CD4-positive, alpha-beta T cell treated with Interleukin-10 for 1 hour (primary cell): ENCODE measurements around the gene RFC1.
"Not testable (repeated sequence)": the region's sequence is repeated elsewhere in the genome, so short reads cannot be mapped to it uniquely, and the experiment has no call there.

Source experiments
- DNase-seq: peaks from one replicate; pipeline ENCODE4 v3.0.0-alpha.2; 2020

RFC1 gene, protein sequence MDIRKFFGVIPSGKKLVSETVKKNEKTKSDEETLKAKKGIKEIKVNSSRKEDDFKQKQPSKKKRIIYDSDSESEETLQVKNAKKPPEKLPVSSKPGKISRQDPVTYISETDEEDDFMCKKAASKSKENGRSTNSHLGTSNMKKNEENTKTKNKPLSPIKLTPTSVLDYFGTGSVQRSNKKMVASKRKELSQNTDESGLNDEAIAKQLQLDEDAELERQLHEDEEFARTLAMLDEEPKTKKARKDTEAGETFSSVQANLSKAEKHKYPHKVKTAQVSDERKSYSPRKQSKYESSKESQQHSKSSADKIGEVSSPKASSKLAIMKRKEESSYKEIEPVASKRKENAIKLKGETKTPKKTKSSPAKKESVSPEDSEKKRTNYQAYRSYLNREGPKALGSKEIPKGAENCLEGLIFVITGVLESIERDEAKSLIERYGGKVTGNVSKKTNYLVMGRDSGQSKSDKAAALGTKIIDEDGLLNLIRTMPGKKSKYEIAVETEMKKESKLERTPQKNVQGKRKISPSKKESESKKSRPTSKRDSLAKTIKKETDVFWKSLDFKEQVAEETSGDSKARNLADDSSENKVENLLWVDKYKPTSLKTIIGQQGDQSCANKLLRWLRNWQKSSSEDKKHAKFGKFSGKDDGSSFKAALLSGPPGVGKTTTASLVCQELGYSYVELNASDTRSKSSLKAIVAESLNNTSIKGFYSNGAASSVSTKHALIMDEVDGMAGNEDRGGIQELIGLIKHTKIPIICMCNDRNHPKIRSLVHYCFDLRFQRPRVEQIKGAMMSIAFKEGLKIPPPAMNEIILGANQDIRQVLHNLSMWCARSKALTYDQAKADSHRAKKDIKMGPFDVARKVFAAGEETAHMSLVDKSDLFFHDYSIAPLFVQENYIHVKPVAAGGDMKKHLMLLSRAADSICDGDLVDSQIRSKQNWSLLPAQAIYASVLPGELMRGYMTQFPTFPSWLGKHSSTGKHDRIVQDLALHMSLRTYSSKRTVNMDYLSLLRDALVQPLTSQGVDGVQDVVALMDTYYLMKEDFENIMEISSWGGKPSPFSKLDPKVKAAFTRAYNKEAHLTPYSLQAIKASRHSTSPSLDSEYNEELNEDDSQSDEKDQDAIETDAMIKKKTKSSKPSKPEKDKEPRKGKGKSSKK

DNA sequence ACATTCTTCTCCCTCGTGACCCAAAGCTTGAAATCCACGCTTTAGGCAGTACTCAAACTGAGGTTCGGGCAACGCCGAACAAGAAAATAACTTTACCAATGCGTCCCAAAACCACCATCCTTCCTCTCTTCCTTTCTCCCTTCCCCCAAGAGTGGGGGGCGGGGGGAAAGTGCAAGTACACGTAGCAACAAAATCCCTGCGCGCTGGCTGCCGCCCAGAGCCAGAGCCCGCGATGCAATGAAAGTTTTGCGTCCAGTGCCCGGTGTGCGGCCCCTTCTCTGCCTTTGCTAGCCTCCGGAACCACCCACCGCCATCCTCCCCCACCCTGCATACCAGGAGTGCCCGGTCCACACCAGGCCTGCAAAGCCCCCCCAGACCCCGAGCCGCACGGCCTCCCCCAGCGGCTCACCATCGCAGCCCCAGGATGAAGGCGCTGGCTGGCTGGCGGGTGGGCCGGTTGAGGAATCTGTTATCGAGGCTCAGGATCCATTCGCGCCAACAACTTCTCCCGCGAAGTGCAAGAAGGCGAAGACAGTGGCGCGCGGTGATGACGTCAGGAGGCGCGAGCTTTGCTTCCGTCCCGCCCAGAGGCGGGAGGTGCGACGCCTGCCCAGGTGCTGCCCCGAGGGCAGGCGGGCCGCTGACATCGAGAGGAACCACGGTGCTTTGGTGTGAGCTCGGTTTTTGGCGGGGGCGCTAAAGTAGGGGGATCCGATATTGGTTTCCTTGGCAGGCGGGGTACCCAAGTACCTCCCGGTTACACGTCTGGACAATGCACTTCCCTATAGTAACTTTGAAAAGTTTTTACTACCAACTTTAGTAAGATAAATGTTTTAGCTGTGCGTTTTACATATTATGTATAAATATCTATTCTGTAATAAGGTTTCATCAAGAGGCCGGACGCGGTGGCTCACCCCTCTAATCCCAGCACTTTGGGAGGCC, at the start of gene RFC1:
RFC1 (minus strand) TSS at position 533 of the 942 bp plus-strand sequence; CDS start at position 412, 121 bp downstream.
- peak; percentile 91 for DNase-seq

DNA sequence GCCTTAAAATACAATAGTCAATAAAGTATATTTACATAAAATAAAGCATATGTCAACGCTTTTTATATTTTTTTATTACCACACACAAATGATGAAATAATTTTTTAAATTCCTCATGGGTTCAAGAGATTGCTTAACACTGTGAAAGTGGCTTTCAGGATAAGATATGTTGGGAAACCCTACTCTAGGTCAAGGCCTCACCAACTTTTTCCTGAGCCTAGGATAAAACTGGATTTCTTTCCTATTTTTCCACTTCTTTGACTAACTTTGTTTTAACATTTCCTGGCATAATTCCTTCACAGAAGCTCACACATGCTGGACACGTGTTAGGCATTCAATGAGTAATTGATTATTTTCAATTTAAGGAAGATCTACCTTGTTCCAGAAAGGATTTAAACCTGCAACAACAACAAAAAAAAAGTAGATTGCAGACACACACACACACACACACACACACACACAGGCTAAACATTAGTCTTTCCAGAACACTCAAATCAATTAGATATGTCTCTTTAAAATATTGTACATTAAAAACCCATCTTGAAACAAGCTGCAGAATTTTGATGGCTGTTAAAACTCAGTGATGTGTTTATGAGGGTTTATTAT, 49.6 kb upstream of the RFC1 start:
- DNase-seq = no peak

DNA sequence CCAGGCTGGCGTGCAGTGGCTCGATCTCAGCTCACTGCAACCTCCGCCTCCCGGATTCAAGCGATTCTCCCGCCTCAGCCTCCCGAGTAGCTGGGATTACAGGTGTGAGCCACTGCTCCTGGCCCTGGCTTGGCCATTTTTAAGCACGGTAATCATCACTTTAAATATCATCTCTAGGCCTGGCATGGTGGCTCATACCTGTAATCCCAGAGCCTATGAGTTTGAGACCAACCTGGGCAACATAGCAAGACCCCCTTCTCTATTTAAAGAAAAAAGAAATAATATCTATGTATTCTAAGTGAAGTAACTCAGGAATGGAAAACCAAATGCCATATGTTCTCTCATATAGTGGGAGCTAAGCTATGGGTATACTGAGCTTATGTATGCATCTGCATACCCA, 45.4 kb upstream of the RFC1 start:
- DNase-seq = not testable (repeated sequence)

DNA sequence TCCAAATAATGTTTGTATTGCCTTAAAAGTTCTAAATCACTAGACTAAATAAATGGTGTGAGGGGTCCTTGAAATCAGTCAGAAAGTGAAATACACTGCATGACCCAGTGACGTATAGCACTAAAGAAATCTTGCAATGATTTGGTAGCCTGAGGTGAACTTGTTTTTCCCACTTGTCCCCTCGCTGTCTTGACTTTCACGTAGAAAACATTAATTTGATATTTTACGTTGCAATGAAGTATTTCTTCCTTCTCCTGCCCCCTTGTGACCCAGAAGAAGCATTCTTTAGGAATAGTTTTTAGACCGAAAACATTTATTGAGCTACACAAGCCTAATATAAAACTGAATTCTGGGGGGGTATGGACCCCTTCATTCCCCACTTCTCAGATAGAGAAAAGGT, 44.3 kb upstream of the RFC1 start:
- DNase-seq = peak; percentile 7

DNA sequence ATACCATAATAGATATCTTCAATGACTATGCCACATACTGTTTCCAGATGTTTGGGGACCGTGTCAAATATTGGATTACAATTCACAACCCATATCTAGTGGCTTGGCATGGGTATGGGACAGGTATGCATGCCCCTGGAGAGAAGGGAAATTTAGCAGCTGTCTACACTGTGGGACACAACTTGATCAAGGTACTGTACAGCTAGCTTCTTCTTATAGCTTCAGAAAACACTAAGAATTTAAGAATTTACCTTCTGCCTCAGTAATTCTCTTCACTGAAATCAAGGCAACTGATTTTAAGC, 41.4 kb upstream of the RFC1 start:
- no peak for DNase-seq

DNA sequence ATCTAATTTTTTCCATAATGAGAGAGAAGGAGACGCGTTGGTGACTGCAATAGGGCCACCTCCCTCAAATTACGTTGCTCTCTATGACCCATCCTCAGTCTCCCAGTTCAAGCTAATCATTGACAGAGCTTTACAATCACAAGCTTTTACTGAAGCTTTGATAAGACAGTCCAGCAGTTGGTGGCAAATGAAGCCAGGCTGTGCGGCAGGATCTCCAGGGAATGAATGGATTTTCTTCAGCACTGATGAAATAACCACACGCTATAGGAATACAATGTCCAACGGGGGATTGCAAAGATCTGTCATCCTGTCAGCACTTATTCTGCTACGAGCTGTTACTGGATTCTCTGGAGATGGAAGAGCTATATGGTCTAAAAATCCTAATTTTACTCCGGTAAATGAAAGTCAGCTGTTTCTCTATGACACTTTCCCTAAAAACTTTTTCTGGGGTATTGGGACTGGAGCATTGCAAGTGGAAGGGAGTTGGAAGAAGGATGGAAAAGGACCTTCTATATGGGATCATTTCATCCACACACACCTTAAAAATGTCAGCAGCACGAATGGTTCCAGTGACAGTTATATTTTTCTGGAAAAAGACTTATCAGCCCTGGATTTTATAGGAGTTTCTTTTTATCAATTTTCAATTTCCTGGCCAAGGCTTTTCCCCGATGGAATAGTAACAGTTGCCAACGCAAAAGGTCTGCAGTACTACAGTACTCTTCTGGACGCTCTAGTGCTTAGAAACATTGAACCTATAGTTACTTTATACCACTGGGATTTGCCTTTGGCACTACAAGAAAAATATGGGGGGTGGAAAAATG, 40.8 kb upstream of the RFC1 start, which contains the start of gene KLB:
KLB (plus strand) TSS at position 168 of the 821 bp plus-strand sequence; CDS start at position 188, 20 bp downstream.
- no peak for DNase-seq

DNA sequence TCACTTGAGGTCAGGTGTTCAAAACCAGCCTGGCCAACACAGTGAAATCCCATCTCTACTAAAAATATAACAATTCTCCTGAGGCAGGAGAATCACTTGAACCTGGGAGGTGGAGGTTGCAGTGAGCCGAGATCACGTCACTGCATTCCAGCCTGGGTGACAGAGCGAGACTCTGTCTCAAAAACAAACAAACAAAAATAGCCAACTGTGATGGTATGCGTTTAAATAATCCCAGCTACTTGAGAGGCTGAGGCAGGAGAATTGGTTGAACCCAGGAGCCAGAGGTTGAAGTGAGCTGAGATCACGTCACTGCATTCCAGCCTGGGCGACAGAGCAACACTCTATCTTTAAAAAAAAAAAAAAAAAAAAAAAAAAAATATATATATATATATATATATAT, 35.5 kb upstream of the RFC1 start:
- not testable (repeated sequence) for DNase-seq

DNA sequence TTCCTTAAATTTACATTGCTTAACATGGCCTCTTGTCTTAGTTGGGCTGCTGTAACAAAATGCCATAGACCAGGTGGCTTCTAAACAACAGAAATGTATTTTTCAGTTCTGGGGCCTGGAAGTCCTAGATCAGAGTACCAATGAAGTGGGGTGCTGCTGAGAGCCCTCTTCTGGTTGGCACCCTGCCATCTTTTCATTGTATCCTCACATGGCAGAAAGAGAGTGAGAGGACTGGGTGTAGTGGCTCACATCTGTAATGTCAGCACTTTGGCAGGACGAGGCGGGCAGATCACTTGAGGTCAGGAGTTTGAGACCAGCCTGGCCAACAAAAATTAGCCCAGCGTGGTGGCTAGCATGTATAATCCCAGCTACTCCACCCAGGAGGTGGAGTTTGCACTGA, 28.5 kb upstream of the RFC1 start:
- DNase-seq = no peak

DNA sequence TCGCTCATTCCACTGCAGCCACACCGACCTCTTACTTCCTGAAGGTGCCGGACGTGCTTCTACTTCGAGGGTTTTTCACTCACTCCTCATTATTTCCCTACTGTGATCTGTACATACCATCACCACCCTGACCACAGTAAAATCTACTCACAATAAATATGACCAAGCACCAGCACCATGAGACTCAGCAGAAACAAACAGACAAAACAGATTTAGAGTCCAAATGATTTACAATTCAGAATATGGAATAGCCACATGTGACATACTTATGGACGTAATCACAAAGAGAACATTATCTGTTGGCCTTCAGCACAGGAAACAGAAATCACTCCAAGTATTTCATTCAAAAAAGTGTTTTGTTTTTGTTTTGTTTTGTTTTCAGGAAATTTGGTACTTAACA, 24.4 kb upstream of the RFC1 start:
- DNase-seq = no peak

DNA sequence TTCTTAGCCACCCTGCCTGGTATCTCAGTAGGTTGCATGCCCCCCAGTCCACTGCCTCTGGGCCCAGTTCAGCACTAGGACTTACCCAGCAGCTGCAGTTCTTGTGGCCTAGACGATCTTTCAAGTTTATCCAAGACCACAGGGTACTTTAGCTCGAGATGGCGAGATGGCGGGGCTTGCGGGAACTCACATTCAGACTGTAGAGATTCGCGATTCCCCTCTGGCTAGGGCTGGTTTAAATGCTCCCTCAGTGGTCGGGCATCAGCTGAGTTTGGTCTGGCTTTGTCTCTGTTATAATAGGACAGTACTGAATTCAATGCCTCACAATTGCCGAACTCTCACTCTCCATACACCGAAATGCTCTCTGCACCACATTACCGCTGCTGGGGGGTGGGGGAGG, 18.4 kb upstream of the RFC1 start:
- no peak for DNase-seq

DNA sequence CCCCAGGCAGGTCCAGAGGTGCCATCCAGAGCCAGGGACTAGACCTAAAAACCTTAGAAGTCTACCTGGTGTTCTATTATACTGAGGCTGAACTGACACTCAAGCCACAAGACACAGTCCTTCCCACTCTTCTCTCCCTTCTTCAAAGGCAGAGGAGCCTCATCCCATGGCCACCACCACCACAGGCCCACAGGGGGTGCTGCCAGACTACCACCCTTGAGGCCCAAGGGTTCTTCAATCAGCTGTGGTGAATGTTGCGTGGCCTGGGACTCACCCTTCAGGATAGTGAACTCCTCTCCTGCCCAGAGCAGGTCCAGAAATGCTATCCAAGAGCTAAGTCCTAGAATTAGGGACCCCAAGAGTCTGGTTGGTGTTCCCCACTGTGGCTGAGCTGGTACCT, 17.5 kb upstream of the RFC1 start:
- DNase-seq = no peak

DNA sequence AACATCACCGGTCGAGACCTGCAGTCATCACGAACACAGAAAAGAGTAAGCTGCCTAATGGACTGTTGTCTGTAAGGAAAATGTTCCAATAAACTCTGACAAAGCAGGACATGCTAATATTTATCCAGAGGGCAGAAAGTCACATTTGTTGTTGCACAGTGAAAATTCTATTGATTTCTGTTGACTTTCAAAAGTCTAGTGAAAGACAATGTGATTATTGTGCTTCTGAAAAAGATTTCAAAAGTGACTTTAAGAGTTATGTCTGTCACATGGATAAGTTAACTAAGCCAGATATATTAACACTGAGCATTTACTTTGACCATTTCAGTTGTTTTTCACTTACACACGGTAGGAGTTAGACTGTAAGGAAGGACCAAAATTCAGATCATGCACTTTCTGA, 9.3 kb upstream of the RFC1 start:
- no peak for DNase-seq

DNA sequence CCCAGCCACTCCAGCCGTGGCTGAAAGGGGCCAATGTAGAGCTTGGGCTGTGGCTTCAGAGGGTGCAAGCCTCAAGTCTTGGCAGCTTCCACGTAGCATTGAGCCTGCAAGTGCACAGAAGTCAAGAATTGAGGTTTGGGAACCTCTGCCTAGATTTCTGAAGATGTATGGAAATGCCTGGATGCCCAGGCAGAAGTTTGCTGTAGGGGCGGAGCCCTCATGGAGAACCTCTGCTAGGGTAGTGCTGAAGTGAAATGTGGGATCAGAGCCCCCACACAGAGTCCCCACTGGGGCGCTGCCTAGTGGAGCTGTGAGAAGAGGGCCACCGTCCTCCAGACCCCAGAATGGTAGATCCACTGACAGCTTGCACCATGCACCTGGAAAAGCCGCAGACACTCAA, 5.0 kb upstream of the RFC1 start:
- DNase-seq = not testable (repeated sequence)

DNA sequence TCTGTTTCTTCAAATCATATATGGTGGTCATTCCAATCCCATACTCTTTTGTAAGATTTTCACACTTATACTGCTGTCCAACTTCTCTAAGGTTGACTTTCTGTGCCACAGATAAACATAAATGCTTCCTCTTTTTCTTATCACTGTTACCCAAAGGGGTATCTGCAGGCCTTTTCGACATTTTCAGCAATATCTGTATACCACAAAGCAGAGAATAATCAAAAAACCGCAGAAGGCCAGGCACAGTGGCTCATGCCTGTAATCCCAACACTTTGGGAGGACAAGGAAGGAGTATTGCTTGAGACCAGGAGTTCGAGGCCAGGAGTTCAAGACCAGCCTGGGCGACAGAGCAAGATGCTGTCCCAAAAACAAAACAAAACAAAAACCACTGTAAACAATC, 3.1 kb upstream of the RFC1 start:
- DNase-seq = no peak

DNA sequence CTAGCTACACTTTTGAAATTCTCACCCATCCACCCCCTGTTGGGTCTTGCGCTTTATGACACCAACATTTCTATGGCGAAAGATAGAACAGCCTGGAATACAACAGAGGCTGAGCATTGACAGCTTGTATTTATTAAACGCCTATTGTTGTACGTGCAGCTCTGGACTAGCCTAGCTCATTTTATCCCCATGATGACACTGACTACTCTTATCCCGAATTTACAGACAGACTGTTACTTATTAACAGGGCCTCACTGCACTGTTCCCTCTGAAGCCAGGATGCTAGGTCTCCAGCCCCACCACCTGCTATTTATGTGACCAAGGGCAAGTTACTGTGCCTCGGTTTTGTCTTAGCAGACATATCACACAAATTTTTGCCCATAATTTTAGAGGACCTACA, 1.0 kb upstream of the RFC1 start:
- DNase-seq = no peak

DNA sequence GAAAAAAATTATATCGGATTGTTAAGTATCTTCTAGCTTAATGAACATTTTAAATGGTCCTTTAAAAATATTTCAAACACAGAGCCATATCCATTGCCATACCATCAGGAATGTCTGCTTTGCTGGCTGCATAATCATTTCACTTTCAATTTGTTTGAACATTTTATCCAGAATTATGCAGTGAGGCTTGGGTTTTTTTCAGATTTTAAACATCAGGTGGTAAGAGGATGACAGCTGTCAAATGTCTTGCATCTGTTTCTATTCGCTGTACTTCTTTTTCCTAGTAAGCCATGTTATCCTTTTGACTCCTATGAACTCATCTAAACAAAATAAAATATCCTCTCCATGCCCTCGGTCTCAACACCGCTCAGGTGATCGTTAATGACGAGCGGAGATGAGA, 802 bp downstream of the RFC1 start:
- DNase-seq = no peak

DNA sequence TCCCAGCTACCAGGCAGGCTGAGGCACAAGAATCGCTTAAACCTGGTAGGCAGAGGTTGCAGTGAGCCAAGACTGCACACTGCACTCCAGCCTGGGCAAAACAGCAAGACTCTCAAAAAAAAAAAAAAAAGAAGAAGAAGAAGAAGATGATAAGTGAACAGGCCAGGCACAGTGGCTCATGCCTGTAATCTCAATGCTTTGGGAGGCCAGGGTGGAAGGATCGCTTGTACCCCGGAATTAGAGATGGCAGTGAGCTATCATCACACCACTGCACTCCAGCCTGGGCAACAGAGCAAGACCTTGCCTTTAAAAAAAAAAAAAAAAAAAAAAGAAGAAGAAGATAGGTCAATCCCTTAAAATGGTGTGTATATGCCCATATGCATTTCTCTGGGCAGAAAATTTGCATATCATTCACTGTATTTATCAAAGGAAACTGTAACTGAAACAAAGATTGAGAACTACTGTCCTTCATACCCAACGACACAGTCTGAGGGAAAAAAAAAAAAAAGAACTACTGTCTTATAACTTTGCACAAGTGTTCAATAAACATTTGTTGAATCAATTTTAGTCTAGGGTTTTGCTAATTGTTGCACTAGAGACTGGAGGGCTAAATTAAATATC, 2.3 kb downstream of the RFC1 start:
- DNase-seq = no peak

DNA sequence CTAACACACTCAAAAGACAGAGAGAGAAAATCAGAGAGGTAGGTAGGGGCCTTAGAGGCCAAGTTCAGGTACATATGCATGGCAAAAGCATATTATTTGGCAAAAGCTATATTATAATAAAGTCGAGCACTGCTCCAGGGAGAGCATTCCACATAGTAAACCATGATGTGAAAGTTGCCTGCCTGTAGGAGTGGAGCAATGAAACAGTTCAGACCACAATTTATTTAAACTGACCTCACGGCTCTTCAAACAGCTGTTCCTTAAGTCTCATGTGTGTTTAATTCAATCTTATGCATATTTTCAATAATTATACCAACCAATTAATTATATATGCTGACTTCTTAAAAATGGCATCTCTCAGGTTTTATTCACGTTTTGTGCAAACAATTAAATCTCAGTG, 3.3 kb downstream of the RFC1 start:
- DNase-seq = no peak

DNA sequence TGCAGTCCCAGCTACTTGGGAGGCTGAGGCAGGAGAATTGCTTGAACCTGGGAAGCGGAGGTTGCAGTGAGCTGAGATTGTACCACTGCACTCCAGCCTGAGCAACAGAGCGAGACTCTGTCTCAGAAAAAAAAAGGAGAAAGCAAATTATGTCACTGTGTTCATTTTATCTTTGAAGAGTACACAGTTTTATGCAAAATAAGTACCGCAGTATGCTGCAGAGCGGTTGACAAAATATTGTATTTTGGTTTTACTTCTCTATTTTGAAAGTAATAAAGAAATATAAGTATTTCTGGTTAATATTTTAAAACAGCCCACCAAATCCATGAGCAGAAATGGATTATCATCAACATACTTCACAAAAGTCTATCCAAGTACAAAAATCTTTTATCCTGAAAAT, 5.6 kb downstream of the RFC1 start:
- not testable (repeated sequence) for DNase-seq

DNA sequence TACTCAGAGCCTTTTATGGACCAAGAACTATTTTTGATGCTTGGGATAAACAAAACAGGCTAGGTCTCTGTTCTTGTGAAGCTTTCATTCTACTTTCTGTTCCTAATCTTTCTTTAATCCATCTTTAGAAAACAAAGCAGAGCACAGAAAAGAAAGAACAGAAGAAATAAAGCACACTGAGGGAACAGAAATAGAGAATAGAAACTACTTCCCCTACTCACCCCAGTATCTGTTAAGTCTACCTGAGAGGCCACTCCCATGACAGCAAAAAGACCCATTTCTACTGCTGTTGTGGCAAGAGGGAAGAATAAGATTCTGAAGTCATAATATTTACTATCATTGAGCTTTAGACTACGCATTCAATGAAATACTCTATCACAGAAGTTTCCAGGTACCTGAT, 9.2 kb downstream of the RFC1 start:
- DNase-seq = no peak

DNA sequence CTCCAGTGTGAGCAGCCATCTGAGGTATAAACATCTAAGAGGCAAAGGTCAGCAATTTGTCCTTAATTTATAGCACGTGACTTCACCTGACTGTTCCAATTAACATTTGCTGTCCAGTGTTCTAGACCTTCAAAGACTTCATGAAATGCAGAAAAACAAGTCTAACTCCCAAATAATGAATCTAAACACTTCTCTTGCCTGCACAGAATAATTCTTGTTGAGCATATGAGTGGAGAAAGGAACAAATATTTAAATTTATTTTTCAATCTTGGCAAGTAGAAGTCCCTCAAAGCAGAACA, 12.0 kb downstream of the RFC1 start:
- DNase-seq = no peak
